Erythroblast (primary cell): Measurements from ENCODE around the gene XIST.
"Not testable (repeated sequence)": the region's sequence is repeated elsewhere in the genome, so short reads cannot be mapped to it uniquely, and the experiment has no call there.

Source experiments
- GATA1 ChIP-seq: IDR thresholded peaks from 2 replicates; pipeline ENCODE4 v1.6.1; 2011; ENCODE audit warnings: low read depth, mild to moderate bottlenecking, control low read depth, low read length, moderate library complexity
- POLR2A ChIP-seq: IDR thresholded peaks from 2 replicates; pipeline ENCODE4 v1.6.1; 2011; ENCODE audit warnings: mild to moderate bottlenecking, low read length

DNA sequence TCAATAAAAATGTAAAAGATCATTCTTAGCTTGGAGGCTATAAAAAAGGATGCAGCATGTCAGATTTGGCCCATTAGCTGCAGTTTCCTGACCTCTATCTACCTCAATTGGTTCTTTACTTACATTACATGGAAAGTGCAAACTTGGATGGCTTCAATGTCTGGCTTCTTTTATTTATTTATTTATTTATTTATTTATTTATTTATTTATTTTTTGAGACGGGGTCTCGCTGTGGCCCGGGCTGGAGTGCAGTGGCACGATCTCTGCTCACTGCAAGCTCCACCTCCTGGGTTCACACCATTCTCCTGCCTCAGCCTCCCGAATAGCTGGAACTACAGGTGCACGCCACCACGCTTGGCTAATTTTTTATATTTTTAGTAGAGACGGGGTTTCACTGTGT lies 60.0 kb downstream of the XIST start:
- not testable (repeated sequence) for TF ChIP-seq POLR2A, GATA1
